Measurements from ENCODE around the gene MAP10.

The MAP10 gene

DNA sequence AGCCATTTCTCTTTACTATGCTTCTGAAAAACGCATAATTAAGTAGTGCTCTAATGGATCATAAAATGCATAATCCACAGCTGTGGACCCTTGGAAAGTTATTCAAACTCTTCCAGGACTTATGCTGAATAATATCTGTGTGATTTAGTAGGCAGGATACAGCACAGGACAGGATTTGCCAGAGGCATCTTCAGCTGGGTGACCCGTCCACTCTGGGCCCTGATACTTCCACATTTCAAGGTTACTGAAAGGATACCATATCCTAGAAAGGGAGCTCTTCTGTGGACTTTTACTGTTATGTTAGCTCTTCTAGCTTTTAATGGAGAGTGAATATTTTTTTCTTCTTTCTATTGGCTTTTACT is 49.6 kb downstream of the MAP10 start:
- no peak for DNase-seq (ENCODE audit: low read depth in 2 of 2)

DNA sequence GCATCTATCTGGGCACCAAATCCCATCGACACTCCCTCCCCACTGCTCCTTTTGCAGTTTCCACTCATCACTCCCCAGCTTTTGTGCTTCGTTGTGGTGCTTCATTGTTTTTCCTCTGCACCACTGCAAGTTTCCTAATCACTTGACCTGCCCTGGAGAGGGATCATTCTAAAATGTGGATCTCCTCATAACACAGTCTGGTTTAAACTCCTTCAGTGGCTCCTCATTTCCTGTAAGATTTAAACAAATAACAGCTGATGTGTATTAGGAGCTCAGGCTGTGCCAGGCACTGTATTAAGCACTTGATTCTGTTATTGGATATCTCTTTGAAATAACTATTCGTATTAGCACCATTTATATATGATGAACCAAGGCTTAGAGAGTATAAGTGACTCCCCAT is 51.3 kb downstream of the MAP10 start:
- no peak for DNase-seq (ENCODE audit: low read depth in 2 of 2)
